Measurements from ENCODE around the gene CST7.
A peak's percentile ranks its signal among the peaks of the same experiment; 100 is the strongest.

Gene CST7

DNA sequence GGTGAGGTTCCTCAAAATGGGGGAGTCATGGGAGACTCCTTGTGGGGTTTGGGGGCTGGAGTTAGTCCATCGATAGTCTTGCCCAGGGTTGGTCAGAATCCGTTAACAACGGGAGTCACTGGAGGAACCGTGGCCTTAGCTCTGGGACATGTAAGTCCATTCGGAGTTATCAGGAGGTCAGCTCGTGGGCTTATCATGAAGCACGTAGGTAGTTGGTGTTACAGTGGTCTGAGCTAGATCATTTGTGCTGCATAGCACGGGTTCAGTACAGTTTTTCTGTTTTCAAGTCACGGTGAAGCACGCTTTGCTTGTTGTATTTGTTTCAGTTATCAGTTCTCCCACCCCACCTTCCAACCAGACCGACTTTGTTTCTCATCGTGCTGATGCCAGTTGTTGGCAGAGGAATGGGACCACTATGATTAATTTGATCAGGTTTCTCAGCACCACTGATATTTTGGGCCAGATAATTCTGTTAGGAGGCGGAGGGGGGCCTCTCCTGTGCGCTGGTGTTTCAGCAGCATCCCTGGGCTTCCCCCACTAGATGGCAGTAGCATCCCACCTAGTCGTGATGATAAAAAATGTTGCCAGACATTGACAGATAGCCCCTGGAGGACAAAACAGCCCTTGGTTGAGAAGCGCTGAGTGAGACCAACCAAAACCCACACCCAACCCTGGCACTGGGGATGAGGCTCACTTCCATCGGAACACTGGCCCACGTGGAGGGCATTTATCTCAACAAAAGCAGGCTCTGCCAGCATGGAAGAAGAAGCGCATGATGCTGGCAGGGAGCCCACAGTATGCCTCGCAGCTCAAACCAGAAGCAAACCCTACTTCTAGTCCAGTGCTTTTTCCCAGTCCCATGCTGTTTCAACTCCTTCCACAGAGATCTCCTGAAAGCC lies 45.6 kb downstream of the CST7 start:
- peak; percentile 80 for DNase-seq (ENCODE audit: low read depth)
- H3K4me3 ChIP-seq (ENCODE audit: low read depth, low read length), result no peak overlapping the region
- TF ChIP-seq CTCF (IDR thresholded peaks at IDR 0.05; ENCODE audit: low read depth, low read length) (peak; percentile 90), MYC (IDR thresholded peaks at IDR 0.05; ENCODE audit: low read depth, low read length) (0 out of 2 replicates have a peak, but pooled peaks have one; percentile 9), MAX (IDR thresholded peaks at IDR 0.05; ENCODE audit: low read depth, low read length) (no peak)

DNA sequence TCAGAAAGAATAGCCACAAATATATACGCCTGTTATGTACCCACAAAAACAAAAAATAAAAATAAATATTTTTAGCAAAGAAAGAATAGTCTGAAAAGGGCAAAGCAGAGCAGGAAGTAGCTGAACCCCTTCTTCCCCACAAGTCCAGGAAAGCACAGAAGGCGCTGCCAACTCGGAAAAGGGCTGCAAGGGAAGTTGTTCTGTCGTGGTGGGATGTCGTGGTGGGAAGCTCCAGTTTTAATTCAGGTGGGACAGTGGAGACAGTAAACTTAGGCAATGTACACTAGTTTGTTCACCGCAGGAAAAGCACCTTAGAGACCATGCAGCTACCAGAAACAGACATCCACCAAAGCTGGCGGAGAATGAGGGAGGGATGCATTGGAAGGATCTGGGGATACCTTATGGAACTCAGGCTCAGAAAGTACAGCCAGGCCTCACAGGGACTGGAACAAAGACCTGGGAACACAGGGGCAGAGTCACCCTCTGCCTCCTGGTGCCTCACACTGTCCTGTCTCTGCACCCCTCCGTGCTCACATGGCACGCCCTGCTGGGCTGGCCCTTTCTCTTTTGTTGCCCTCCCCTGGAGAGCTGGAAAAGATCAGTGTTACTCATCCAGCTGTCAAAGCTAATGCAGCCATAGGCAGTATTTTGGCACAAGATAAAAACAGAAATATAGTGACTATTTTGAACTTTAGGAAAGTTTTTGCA lies 46.8 kb downstream of the CST7 start:
- TF ChIP-seq POLR2A (IDR thresholded peaks at IDR 0.05; ENCODE audit: extremely low read depth, insufficient read length), result no peak
- no peak for TF ChIP-seq MYC (IDR thresholded peaks at IDR 0.05; ENCODE audit: low read depth, low read length)
- TF ChIP-seq MAX (IDR thresholded peaks at IDR 0.05; ENCODE audit: low read depth, low read length), result no peak
- TF ChIP-seq CTCF (IDR thresholded peaks at IDR 0.05; ENCODE audit: low read depth, low read length), result no peak
- no peak overlapping the region for H3K4me3 ChIP-seq (ENCODE audit: low read depth, low read length)
- DNase-seq (ENCODE audit: low read depth), result no peak

DNA sequence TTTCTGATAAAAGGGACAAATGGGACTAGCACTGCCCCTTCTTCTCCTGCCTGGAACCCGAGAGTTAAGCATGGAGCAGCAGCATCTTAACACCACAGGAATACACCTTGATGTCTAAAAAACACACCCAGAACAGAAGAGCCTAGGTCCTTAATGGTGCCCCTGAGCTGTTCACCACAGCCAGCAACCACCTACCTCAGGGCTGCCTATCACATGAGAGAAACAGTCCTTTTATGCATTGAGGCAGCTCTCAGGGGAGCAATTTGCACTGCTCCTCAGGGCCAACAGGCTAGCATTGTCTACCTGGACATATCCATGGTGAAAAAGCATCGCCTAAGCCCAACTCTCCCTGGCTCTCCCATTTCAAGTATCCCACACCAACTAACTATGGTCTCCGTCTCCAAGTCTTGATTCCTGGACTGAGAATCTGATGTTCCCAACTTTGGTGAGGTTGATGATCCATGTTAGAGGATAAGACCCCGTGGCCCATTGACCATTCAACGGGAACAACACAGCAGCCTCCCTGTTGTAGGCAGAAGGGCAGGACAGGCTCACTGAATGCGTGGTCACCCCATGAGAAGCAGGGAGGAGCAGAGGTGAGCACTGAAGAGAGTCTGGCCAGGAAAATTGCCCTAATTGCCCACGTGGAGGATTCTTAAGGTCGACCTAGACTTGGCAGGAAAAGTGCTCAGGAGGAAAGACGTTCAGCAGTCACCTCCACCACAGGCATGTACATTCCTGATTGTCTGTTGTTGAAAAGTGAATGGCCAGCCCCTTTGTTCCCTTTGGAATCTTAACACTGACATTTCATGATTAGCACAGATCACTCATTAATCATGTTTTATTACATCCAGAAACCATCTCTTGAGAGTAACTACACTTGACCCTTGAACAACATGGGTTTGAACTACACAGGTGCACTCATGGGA lies 47.6 kb downstream of the CST7 start:
- H3K4me3 ChIP-seq (ENCODE audit: low read depth, low read length), result no peak overlapping the region
- DNase-seq (ENCODE audit: low read depth), result no peak

DNA sequence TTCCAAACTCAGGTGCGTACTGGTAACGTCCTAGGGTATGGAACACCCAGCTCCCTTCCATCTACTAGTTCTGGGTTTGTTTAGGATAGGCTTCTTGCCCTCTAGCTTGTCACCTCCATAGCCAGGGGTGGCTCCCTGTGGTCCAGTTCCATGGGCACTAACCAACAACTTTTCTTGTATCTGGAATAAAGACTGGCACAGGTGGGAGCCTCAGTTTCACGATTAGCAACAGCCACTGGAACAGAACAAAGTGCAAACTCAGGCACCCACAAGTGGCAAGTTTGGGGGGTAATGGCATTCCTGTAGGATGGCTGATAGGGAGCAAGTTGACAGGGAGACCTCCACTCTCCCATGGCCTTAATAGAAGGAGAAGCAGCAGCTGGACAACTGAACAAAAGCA lies 49.1 kb downstream of the CST7 start:
- DNase-seq (ENCODE audit: low read depth), result no peak
- H3K4me3 ChIP-seq (ENCODE audit: low read depth, low read length), result no peak overlapping the region
- TF ChIP-seq MAX (IDR thresholded peaks at IDR 0.05; ENCODE audit: low read depth, low read length) (no peak), POLR2A (IDR thresholded peaks at IDR 0.05; ENCODE audit: extremely low read depth, insufficient read length) (no peak), CTCF (IDR thresholded peaks at IDR 0.05; ENCODE audit: low read depth, low read length) (no peak), MYC (IDR thresholded peaks at IDR 0.05; ENCODE audit: low read depth, low read length) (no peak)

More for the DNA sequence above, 47.6 kb downstream of the CST7 start:
- no peak for TF ChIP-seq CTCF (IDR thresholded peaks at IDR 0.05; ENCODE audit: low read depth, low read length)

DNA sequence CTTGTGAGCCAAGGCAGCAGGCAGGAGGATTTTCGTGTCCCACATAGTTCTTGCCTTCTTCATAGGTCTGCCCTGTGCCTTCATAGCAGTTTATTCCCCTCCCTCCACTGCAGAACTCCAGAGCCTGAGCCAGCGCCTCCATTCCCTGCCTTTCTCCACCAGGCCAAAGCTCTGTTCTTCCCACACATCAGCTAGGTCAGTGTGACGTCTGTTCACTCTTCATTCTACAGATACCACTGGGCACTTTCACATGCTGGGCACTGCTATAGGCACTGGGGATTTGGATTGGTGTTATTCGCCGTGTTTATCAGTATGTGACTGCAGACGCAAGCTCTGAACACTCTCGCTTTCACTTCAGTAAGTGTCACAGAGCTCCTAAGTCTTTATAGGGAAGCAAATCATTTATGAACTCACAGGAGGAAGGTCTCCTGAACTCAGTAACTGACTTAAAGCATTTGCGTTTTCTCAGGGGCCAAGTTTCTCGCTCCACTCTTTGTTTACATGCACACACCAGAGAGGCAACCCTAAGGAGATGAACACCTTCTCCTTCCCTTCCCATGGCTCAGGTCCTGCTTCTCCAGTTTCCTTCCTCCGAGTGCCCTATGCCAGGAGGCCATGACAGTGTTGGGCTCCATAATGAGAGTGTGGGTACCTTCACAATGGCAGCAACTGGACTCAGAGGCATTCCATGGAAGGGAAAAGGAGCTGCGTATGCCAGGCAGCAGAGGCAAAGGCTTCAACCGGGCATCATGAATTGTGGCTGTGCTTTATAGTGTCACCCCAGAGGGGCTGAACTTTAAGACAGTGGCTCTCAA lies 49.8 kb downstream of the CST7 start:
- no peak for DNase-seq (ENCODE audit: low read depth)
- TF ChIP-seq MYC (IDR thresholded peaks at IDR 0.05; ENCODE audit: low read depth, low read length) (no peak), MAX (IDR thresholded peaks at IDR 0.05; ENCODE audit: low read depth, low read length) (no peak), CTCF (IDR thresholded peaks at IDR 0.05; ENCODE audit: low read depth, low read length) (no peak), POLR2A (IDR thresholded peaks at IDR 0.05; ENCODE audit: extremely low read depth, insufficient read length) (no peak)

More for the DNA sequence above, 49.8 kb downstream of the CST7 start:
- H3K4me3 ChIP-seq (ENCODE audit: low read depth, low read length), result no peak overlapping the region

Data from NB4 (cell line).